ENCODE results near the gene CELF6. TPM values are rescaled to one million over a fixed set of nuclear protein-coding genes. Genes with fewer than 3 reads are reported as not detected.
A peak's percentile ranks its signal among the peaks of the same experiment; 100 is the strongest.

Gene CELF6
- total RNA-seq, 1 experiment from 2014 or later: 0.34 TPM

DNA sequence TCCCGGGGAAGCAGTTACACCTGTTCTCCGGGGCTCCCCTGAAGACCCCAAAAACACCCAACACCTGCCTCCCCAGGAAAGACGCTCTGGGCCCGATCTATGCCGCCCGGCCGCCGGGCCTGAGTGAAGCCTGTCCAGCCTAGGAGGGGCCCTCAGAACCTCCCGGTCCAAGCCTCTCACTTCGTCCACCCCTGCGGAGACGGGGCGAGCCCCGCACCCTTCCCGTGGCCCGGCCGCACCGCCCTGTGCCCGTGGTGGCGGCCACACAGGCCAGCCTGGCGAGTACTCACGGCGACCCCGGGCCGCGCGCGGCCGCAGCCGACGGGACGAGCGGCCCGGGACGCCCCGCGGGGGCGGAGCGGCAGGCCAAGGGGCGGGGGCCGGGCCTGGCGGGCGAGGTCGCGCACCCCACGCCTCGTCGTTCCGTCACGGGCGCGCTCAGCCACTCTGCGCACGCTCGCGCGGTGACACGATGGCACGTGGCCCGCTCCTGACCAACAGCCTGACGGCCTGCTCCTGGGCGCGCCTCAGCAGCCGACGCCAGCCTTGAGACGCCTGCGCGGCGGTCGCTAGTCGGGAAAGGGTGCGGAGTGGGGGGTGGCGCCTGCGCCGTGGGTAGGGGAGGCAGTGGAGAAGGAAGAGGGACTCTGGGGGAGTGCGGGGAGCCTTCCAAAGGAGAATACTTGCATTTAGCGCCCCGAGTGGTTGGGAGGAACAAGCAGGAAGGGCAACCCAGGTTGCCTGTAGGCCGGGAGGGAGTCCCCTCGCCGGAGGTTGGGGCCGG lies 47.6 kb downstream of the CELF6 start, which contains the start of gene PARP6:
Gene PARP6 (minus strand): TSS at position 342 of the 784 bp plus-strand sequence. CDS start 5,077 bp downstream, outside the sequence.
- peak; percentile 98 for DNase-seq (ENCODE audit: low read depth)

DNA sequence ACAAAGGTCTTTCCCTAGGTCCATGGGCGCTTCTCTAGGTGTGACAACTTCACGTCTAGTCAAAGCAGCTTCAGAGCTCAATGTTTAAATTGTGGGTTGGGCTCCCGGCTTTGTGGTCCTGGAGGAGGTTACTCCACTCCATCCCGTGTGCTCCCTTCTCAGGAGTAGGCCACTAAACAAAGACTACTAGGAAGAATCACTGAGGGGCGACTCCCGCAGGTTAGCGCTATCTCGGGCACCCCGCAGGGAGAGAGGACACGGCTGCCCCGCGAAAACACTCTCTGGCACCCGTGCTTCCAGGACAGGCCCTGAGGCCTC lies 48.1 kb downstream of the CELF6 start:
- no peak for DNase-seq (ENCODE audit: low read depth)

DNA sequence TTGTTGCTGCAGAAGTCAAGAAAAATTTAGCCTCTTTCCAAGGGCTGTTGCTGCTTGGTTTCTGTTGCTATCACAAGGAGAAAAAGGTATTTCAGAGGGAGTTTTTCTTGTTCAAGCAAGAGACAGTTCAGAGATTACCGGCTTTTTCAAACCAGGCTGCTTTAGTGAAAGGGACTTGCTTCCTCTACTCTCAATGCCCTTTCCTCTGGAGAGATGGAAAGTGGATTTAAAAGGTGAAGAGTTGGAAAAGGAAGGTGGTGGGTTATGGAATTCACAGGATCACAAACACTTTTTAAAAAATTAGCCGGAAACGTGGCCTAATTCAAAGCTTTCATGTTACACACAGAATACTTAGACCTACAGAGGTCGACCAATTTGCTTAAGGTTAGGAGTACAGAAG lies 48.7 kb downstream of the CELF6 start:
- no peak for DNase-seq (ENCODE audit: low read depth)

DNA sequence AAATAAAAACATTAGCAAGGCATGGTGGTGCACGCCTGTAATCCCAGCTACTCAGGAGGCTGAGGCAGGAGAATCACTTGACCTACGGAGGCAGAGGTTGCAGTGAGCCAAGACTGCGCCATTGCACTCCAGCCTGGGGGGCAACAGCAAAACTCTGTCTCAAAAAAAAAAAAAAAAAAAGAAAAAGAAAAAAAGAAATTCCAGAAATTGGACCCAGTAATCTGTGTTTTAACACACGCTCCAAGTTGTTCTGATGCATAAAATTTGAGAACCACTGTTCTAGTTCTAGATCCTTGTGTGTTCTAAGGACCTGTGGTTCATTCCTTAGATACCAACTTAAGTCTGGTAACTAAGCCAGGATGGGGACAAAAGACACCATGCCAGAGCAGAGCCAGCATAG lies 50.2 kb downstream of the CELF6 start:
- no peak for DNase-seq (ENCODE audit: low read depth)

DNA sequence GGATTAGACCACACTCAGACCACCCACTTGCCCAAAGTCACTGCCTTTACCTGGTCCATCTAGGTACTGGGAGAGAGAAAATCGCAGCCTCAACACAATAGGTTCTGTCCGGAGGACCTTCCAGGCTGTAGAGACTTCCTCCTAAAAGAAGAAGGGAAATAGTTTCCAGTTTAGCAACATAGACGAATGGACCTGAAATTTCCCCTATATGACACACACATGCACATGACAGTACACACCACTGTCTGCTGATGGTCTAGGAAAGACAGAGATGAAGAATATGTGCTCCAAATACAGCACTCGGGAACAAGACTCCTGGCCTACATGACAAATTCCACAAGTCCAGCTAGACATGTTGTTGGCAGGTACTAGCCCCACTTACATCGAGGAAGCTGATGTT lies 54.9 kb downstream of the CELF6 start:
- DNase-seq (ENCODE audit: low read depth): no peak

DNA sequence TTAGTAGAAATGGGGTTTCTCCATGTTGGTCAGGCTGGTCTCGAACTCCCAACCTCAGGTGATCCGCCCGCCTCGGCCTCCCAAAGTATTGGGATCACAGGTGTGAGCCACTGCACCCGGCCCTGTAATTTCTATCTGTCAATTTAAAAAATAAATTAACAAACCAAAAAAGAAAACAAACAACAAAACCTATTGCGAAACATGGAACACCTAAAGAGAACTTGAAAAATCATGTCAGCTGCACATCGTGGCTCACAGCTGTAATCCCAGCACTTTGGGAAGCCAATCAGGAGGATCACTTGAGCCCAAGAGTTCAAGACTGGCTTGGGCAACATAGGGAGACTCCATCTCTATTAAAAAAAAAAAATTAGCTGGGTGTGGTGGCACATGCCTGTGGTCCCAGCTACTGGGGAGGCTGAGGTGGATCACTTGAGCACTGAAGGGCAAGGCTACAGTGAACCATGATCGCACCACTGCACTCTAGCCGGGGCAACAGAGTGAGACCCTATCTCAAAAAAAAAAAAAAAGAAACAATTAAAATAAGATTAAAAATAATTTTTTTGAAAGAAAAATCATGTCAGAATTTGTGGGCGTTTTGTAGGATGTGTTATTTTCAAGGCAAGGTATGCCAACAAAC lies 67.2 kb downstream of the CELF6 start:
- no peak for DNase-seq (ENCODE audit: low read depth)

DNA sequence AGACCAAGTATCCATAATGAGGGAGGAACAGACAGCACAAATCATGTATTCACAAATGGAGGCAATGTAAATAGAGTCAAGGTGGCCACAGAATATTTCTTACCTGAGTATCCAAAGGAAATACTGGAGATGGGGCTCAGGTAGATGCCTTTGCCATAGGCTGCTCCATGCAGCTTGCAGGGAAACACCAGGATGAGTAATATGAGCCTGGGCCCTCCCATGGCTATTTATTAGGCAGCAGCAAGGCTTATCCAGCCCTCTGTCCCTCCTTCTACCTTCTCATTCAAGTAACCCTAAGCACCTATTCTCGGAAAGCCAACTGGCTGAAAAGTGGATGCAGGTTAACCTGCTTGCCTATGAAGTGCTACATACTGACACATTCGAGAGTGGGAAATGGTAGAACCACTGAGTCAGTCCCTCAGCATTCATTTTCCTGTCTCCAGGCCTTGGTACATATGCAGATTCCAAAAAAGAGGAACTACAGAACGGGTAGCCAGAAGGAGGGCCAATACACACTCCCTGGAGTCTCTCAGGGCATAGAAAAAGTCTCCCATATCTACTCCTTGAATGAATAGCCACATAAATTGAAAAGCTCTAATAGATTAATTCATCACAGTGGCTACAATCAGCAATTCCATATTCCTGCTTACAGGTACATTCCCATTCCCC lies 70.7 kb downstream of the CELF6 start:
- no peak for DNase-seq (ENCODE audit: low read depth)

DNA sequence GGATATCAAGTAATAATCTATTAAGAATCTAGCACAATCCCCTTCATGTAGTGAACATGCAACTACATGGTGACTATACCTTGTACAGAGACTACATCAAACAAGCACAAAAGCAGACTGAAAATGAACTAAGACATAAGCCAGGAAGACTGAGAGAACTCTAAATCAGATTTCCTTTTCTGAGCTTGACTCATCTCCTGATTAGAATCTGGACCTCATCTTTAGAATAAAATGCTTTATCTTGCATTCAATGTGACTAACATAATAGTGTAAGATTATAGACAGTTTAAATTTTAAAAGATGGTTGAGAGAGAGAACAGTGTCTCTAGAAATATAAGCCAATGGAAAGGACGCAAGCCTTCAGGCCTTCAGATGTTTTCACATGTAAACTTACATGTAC lies 71.4 kb downstream of the CELF6 start:
- DNase-seq (ENCODE audit: low read depth): no peak

DNA sequence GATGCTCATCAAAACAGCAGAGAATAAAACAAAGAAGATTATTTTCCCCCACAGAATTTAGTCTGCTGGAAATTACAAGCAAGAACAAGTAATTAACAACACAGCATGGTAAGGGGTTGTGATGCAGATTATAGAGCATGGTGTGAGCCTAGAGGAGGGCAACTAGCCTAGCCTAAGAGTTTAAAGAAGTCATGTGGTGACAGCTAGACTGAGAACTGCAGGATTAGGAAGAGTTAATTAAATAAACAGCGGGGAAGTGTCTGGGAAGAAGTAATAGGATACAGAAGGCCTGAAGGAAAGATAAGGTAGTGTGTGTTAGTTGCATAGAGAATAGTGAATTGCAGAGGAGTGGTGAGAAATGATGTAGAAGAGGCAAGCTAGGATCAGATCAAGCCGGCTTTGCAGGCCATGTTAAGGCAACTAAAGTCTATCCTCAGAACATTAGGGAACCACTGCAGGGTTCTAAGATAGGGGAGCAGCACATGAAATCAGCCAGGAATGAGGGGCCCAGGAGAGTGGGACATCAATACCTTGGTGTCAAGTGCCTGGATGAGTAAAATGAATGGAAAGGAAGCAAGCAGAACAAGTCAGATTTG lies 77.1 kb downstream of the CELF6 start:
- DNase-seq (ENCODE audit: low read depth): no peak

DNA sequence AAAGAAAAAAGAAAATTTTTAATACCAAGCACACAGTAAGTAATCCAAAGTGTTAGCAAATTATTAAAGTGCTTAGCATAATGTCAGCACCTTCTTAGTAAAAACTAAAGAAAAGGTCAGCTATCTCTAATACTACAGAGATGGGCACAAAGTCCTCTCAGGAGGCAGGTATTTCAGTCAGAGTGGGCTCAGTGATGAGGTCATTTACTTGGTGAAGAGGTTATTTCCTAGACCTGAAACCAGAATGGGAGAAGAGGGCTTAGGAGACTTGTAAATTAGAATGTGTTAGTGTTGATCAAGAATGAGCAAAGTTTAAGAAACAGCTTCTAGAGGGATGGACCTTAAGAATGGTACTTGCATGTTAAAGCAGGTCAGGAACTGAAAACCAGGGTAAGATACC lies 80.3 kb downstream of the CELF6 start:
- DNase-seq (ENCODE audit: low read depth): no peak

DNA sequence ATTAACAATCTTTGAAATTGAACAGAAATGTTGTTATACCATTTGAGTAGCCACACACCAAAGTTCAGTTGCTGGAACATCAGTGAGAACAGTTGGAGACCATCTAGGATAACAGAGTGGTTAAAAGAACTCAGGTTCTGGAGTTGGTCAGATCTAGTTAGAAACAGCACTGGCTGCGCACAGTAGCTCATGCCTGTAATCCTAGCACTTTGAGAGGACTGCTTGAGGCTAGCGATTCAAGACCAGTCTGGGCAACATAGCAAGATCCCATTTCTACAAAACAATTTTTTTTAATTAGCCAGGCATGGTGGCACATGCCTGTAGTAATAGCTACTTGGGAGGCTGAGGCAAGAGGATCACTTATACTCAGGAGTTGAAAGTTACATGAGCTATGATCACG lies 81.4 kb downstream of the CELF6 start:
- no peak for DNase-seq (ENCODE audit: low read depth)

DNA sequence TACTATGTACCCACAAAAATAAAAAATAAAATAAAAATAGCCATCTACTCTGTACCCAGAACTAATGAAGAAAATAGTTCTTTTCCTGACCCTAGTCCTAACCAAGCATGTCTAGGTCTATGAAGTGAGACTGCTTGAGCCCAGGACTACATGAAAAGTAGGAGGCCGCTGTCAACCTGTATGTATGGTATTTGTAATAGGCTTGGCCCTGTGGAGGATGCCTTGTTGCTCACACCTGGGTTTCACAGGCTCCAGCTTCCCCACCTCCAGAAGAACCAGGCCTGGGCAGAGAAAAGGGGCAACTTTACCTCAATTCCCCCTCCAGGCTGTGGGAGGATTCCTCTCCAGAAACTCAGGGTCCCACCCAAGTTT lies 82.1 kb downstream of the CELF6 start:
- DNase-seq (ENCODE audit: low read depth): no peak

DNA sequence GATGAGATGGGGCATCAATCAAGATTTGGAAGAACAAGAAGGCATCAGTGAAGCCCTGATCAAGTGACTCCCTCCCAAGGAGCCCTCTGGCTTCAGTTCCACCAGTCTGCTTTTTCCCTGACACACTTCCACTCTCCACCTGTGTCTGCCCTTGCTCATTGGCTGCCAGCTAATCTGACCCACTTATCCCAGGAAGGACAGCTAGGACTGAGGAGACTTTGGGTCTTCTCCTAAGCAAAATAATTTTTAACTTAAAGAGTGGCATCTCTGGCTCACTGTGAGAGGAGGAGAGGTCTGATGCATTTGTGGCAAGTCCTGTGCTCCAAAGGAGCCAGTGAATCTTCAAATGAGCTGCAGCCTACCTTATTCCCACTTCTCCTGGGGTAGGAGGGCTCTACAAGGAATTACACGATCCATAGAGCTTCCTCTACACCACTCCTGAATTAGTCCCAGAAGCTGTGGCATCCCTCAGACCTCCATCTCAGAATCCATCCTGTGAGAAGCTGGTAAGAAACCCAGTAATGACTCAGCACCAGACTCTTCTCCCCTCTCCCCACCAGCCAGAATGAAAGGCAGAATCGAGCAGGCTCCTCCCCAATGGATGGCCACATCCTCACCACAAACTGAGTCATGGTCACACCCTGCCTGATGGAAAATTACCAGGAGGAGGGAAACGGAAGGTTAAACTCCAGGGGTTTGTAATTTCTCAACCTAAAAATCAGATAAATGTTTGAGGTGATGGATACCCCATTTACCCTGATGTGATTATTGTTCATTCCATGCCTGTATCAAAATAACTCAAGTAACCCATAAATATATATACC lies 82.7 kb downstream of the CELF6 start:
- peak; percentile 98 for DNase-seq (ENCODE audit: low read depth)

DNA sequence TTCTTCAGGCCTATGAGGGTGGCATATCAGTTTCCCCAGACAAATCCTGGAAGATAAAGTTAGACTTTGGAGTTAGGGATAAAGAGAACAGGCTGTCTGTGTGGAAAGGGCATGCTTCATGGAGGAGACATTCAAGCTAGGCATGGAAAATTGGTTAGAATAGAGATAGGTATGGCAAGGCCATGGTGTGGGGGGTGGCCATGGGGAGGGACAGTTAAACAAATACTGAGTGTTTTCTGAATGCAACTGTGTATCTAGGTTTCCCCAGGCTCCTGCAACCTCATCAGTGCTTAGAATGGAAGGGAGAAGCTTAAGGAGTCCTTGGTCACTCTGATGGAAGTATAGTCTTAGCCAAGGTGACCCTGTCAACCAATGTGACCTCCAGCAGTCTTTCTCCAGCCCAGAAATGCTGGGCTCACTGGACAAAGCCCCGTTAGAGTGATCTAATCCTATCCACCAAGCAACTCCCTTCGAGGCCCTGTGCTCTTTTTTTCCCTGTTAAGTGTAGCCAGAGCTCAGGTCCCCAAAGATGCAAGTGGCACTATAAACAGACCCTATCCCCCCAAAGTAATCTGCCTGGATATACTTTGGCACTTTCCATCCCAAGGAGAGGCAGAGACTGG lies 83.5 kb downstream of the CELF6 start:
- no peak for DNase-seq (ENCODE audit: low read depth)

DNA sequence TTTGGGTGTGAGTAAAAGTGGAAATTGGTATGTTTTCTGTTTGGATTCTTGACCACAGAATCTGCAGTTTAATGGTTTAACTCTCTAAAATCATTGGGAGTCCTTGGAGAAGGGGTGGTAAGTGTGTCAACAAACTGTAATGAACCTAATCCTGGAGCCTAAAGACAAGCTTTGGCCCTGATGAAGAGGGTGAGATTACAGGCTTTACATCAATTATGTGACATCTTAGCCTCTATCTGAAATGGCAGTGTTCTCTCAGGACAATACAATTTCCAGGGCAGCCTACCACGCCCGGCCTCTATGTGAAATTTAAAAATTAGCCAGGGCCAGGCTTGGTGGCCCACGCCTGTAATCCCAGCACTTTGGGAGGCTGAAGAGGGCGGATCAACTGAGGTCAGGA lies 84.7 kb downstream of the CELF6 start:
- DNase-seq (ENCODE audit: low read depth): no peak

Other genes starting within 250 kb of the CELF6 start
- gene MYO9A, start 202.0 kb downstream of the CELF6 start, total RNA-seq (2014; rRNA removed; shearing (Covaris generic)): 8.0 and 8.2 TPM in 2 replicates
- 1.3 and 2.6 TPM in 2 replicates for gene SENP8, start 201.8 kb downstream of the CELF6 start, total RNA-seq (2014; rRNA removed; shearing (Covaris generic))
- not detected in 2 replicates for gene GRAMD2A, start 122.4 kb downstream of the CELF6 start, total RNA-seq (2014; rRNA removed; shearing (Covaris generic))
- 2,547 and 2,922 TPM in 2 replicates for gene PKM, start 89.0 kb downstream of the CELF6 start, total RNA-seq (2014; rRNA removed; shearing (Covaris generic))
- gene PARP6, start 47.6 kb downstream of the CELF6 start, total RNA-seq (2014; rRNA removed; shearing (Covaris generic)): 21.9 and 27.4 TPM in 2 replicates
- 75.7 and 83.2 TPM in 2 replicates for gene HEXA, start 55.9 kb upstream of the CELF6 start, total RNA-seq (2014; rRNA removed; shearing (Covaris generic))
- gene TMEM202, start 78.1 kb upstream of the CELF6 start, total RNA-seq (2014; rRNA removed; shearing (Covaris generic)): not detected in 2 replicates
- gene ARIH1, start 154.2 kb upstream of the CELF6 start, total RNA-seq (2014; rRNA removed; shearing (Covaris generic)): 39.8 and 50.5 TPM in 2 replicates

All from HT1080 (cell line).